OCI-LY3 (cell line): Measurements from ENCODE around the gene MEMO1.
A peak's percentile ranks its signal among the peaks of the same experiment; 100 is the strongest.
"Not testable (repeated sequence)": the region's sequence is repeated elsewhere in the genome, so short reads cannot be mapped to it uniquely, and the experiment has no call there.

ENCODE experiments used
- H2AFZ ChIP-seq: fragments of 200-600, 300-600 bp; shearing (Covaris generic); 2 replicates; pipeline ENCODE4 v1.6.0; 2014; ENCODE audit warnings: antibody characterized with exemption, low read depth, low read length
- H3K27ac ChIP-seq: fragments of 200-600, 300-600 bp; sonication (generic); 2 replicates; pipeline ENCODE4 v1.5.1; 2014; ENCODE audit warnings: mild to moderate bottlenecking, low read length, moderate library complexity, mixed read lengths
- H3K27me3 ChIP-seq: fragments of 200-600, 300-600 bp; sonication (generic); 2 replicates; pipeline ENCODE4 v1.6.1; 2014; ENCODE audit warnings: low read depth, low read length, mixed read lengths
- H3K36me3 ChIP-seq: fragments of 200-600, 300-600 bp; sonication (generic); replicated peaks from 2 replicates; pipeline ENCODE3; 2014; ENCODE audit warnings: low read depth, low read length, mixed read lengths
- H3K4me1 ChIP-seq: fragments of 300-600, 200-600 bp; sonication (generic); 2 replicates; pipeline ENCODE4 v1.6.1; 2014; ENCODE audit warnings: low read length, mixed read lengths
- H3K4me2 ChIP-seq: fragments of 200-600, 300-600 bp; sonication (generic); 2 replicates; pipeline ENCODE4 v1.6.1; 2014; ENCODE audit warnings: low read length, mixed read lengths
- H3K4me3 ChIP-seq: fragments of 300-600, 200-600 bp; sonication (generic); 2 replicates; pipeline ENCODE4 v1.5.1; 2014; ENCODE audit warnings: antibody characterized with exemption, mild to moderate bottlenecking, low read length, moderate library complexity
- H3K79me2 ChIP-seq: fragments of 300-600, 200-600 bp; shearing (Covaris generic); 2 replicates; pipeline ENCODE4 v1.6.1; 2014; ENCODE audit warnings: mild to moderate bottlenecking, low read length, mixed read lengths
- H3K9ac ChIP-seq: fragments of 300-600, 200-600 bp; shearing (Covaris generic); 2 replicates; pipeline ENCODE4 v1.6.0; 2014; ENCODE audit warnings: mild to moderate bottlenecking, low read length, moderate library complexity
- H3K9me3 ChIP-seq: fragments of 200-600, 300-600 bp; shearing (Covaris generic); 2 replicates; pipeline ENCODE4 v1.6.1; 2014; ENCODE audit warnings: low read length, mixed read lengths; ENCODE audit not compliant: insufficient read depth
- H4K20me1 ChIP-seq: fragments of 200-600, 300-600 bp; sonication (generic); 2 replicates; pipeline ENCODE4 v1.6.1; 2016; ENCODE audit warnings: low read length, mixed read lengths; ENCODE audit not compliant: insufficient read depth
- CTCF ChIP-seq: fragments of 200-600, 300-600 bp; sonication (generic); IDR thresholded peaks from 2 replicates; pipeline ENCODE4 v1.5.1; 2014; ENCODE audit warnings: antibody characterized with exemption, low read length, low read depth
- EZH2phosphoT487 ChIP-seq: fragments of 200-600 bp; shearing (Covaris generic); IDR thresholded peaks from 2 replicates; pipeline ENCODE4 v1.6.1; 2018; ENCODE audit warnings: antibody characterized with exemption, mixed run types, low read depth

Gene MEMO1

GRCh38 chr2:31962757-31963361 is 47.9 kb downstream of the MEMO1 start:
- Histone ChIP-seq H4K20me1 (peaks cover 8% of the 10 kb centered on the region), H2AFZ (no peak overlapping the region), H3K36me3 (no peaks in the 10 kb centered on the region), H3K4me1 (peaks cover 24% of the 10 kb centered on the region), H3K27ac (no peak overlapping the region), H3K9me3 (no peaks in the 10 kb centered on the region), H3K4me3 (no peak overlapping the region), H3K79me2 (peaks cover 77% of the 10 kb centered on the region), H3K27me3 (no peaks in the 10 kb centered on the region), H3K4me2 (no peak overlapping the region), H3K9ac (no peak overlapping the region)
- TF ChIP-seq EZH2phosphoT487 (no peak), CTCF (no peak)

GRCh38 chr2:31958140-31958717 is 52.6 kb downstream of the MEMO1 start:
- TF ChIP-seq CTCF (no peak), EZH2phosphoT487 (no peak)
- H3K9me3 ChIP-seq = no peaks in the 10 kb centered on the region
- H3K36me3 ChIP-seq = no peaks in the 10 kb centered on the region
- no peak overlapping the region for H3K4me3 ChIP-seq
- peaks cover 4% of the 10 kb centered on the region for H4K20me1 ChIP-seq
- peaks cover 91% of the 10 kb centered on the region for H3K79me2 ChIP-seq
- peak overlapping the region; percentile 77; the same call in 1 of the 2 replicates for H3K4me2 ChIP-seq
- H3K27ac ChIP-seq = no peak overlapping the region
- no peaks in the 10 kb centered on the region for H3K27me3 ChIP-seq
- H2AFZ ChIP-seq = no peak overlapping the region
- peaks cover 35% of the 10 kb centered on the region for H3K4me1 ChIP-seq
- no peak overlapping the region for H3K9ac ChIP-seq

- H4K20me1 ChIP-seq = peaks cover 4% of the 10 kb centered on the region
- peak overlapping the region; percentile 77 for H3K4me2 ChIP-seq
- H3K27ac ChIP-seq = peak overlapping the region; percentile 37
- H3K4me3 ChIP-seq = peak overlapping the region; percentile 61
- H3K36me3 ChIP-seq = no peaks in the 10 kb centered on the region
- TF ChIP-seq CTCF (no peak), EZH2phosphoT487 (no peak)
- peaks cover 87% of the 10 kb centered on the region for H3K79me2 ChIP-seq
- H2AFZ ChIP-seq = no peak overlapping the region
- H3K4me1 ChIP-seq = peaks cover 31% of the 10 kb centered on the region
- H3K27me3 ChIP-seq = no peaks in the 10 kb centered on the region
- H3K9me3 ChIP-seq = no peaks in the 10 kb centered on the region
- peak overlapping the region; percentile 34 for H3K9ac ChIP-seq
These were observed 53.3 kb downstream of the MEMO1 start for GRCh38 chr2:31957354-31958139.

GRCh38 chr2:31956934-31957333 is 53.9 kb downstream of the MEMO1 start:
- Histone ChIP-seq H3K27ac (peak overlapping the region; percentile 37), H3K4me3 (peak overlapping the region; percentile 61), H3K4me1 (peaks cover 31% of the 10 kb centered on the region), H3K4me2 (peak overlapping the region; percentile 77), H3K9ac (peak overlapping the region; percentile 34), H3K79me2 (peaks cover 86% of the 10 kb centered on the region)
- H3K27me3 ChIP-seq, H2AFZ ChIP-seq, H4K20me1 ChIP-seq, H3K9me3 ChIP-seq, H3K36me3 ChIP-seq: not testable (repeated sequence)
